ENCODE measurements around the gene GPR173.

DNA sequence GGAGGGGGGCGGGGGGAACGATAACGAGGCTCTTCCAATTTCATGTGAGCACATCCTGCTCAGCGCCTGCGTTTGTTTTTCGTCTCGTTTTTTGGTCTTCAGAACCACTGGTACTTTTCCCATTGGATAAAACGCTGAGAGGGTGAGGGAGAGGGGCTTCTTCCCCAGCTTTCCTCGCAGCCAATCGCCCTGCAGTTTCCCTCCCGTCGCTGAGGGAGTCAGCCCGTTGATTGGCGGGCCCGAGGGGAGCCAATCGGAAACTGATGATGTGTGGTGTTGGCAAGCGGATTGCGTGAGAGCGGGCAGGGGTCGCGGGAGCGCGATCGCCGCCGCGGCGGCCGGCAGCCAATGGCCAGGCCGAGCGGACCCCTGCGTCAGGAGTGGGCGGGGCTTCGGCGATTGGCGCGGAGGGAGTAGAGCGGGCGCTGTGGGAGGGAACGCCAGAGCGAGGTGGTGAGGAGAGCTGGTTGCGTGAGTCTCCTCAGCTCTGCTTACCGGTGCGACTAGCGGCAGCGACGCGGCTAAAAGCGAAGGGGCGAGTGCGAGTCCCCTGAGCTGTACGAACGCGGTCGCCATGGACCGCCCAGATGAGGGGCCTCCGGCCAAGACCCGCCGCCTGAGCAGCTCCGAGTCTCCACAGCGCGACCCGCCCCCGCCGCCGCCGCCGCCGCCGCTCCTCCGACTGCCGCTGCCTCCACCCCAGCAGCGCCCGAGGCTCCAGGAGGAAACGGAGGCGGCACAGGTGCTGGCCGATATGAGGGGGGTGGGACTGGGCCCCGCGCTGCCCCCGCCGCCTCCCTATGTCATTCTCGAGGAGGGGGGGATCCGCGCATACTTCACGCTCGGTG, 33.6 kb downstream of the GPR173 start, which contains the start of gene TSPYL2:
- TF ChIP-seq SMARCA5 (IDR thresholded peaks at IDR 0.05) (no peak), EP400 (IDR thresholded peaks at IDR 0.05) (no peak), POLR2A (conservative IDR thresholded peaks at IDR 0.05) (peak; percentile 85), TAF1 (IDR thresholded peaks at IDR 0.05; ENCODE audit: control insufficient read depth, extremely low read depth, insufficient read depth, low read length, severe bottlenecking) (peak; percentile 28), ADNP (tag; IDR thresholded peaks at IDR 0.05) (no peak), ZNF232 (CRISPR knock-in tag; IDR thresholded peaks at IDR 0.05) (no peak), NFATC3 (IDR thresholded peaks at IDR 0.05) (no peak), EZH2 (IDR thresholded peaks at IDR 0.05; ENCODE audit: borderline replicate concordance, low read depth, low read length) (no peak)
- TF ChIP-seq, protein P1, sequence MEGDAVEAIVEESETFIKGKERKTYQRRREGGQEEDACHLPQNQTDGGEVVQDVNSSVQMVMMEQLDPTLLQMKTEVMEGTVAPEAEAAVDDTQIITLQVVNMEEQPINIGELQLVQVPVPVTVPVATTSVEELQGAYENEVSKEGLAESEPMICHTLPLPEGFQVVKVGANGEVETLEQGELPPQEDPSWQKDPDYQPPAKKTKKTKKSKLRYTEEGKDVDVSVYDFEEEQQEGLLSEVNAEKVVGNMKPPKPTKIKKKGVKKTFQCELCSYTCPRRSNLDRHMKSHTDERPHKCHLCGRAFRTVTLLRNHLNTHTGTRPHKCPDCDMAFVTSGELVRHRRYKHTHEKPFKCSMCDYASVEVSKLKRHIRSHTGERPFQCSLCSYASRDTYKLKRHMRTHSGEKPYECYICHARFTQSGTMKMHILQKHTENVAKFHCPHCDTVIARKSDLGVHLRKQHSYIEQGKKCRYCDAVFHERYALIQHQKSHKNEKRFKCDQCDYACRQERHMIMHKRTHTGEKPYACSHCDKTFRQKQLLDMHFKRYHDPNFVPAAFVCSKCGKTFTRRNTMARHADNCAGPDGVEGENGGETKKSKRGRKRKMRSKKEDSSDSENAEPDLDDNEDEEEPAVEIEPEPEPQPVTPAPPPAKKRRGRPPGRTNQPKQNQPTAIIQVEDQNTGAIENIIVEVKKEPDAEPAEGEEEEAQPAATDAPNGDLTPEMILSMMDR (IDR thresholded peaks at IDR 0.05 in 2 of 3, conservative IDR thresholded peaks at IDR 0.05 in 1 of 3; ENCODE audit: insufficient read depth in 2 of 3, low read depth in 1 of 3, low read length in 3 of 3) = no peak
- TF ChIP-seq, protein P2, sequence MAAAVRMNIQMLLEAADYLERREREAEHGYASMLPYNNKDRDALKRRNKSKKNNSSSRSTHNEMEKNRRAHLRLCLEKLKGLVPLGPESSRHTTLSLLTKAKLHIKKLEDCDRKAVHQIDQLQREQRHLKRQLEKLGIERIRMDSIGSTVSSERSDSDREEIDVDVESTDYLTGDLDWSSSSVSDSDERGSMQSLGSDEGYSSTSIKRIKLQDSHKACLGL (CRISPR knock-in tag; IDR thresholded peaks at IDR 0.05; ENCODE audit: borderline replicate concordance, poor library complexity, severe bottlenecking) = no peak

Data from K562 (cell line).